A549 (cell line): ENCODE measurements around the gene PRLR. TPM values are rescaled to one million over a fixed set of nuclear protein-coding genes. Genes with fewer than 3 reads are reported as not detected.

ENCODE experiments used
- ATAC-seq, 2 experiments: fragments of 200-7000 bp in 1 of 2; fragments of >200 bp in 1 of 2; cut with Nextera tagmentation in 1 of 2; cut with Tn5 transposase in 1 of 2; 3 replicates each; pipeline versions ENCODE4 v1.8.0 to v1.9.1; 2018 to 2020; ENCODE audit warnings: mild to moderate bottlenecking in 1 of 2, moderate library complexity in 1 of 2
- CTCF ChIA-PET: fragments of 300-600 bp; sonication (Branson Sonifier 250); formaldehyde crosslinking; extraction: SDS; loops from one replicate; lab custom pipeline; 2021; ENCODE audit warnings: antibody characterized with exemption, inconsistent platforms; lab: Yijun Ruan, JAX
- POLR2A ChIA-PET: fragments of 350-600 bp; formaldehyde crosslinking; extraction: SDS; loops from one replicate; lab custom pipeline; 2021; ENCODE audit warnings: antibody characterized with exemption, inconsistent platforms; lab: Yijun Ruan, JAX
- DNase-seq, 2 experiments: peaks; one replicate each; pipeline versions ENCODE4 v3.0.0 to v3.0.0-alpha.2; 2011 to 2016; ENCODE audit warnings: low read depth in 1 of 2, low spot score in 1 of 2
- FAIRE-seq: peaks from 2 replicates; lab custom pipeline; 2011; peaks lifted over from hg19 to GRCh38; lab: Jason Lieb, UNC
- H3K27ac ChIP-seq, 2 experiments: fragments of >200 bp; sonication (Bioruptor Twin); formaldehyde crosslinking; 3 replicates each; pipeline ENCODE4 v1.5.1; 2016 to 2017
- H3K4me1 ChIP-seq: fragments of >200 bp; sonication (Bioruptor Twin); formaldehyde crosslinking; 3 replicates; pipeline ENCODE4 v1.6.1; 2016
- H3K4me2 ChIP-seq: fragments of >200 bp; sonication (Bioruptor Twin); formaldehyde crosslinking; 3 replicates; pipeline ENCODE4 v1.6.1; 2016
- H3K4me3 ChIP-seq: fragments of >200 bp; sonication (Bioruptor Twin); formaldehyde crosslinking; 3 replicates; pipeline ENCODE4 v1.5.1; 2016
- H3K9me3 ChIP-seq: fragments of >200 bp; sonication (Bioruptor Twin); formaldehyde crosslinking; 3 replicates; pipeline ENCODE4 v1.6.1; 2016
- BHLHE40 ChIP-seq: IDR thresholded peaks from 2 replicates; pipeline ENCODE4 v1.6.1; 2012; ENCODE audit warnings: low read depth, low read length, inconsistent platforms
- CEBPB ChIP-seq, 2 experiments: fragments of >200 bp in 1 of 2; sonication (Bioruptor Twin) in 1 of 2; formaldehyde crosslinking in 1 of 2; IDR thresholded peaks; 2 replicates each; pipeline ENCODE4 v1.6.1; 2012 to 2016
- EHMT2 ChIP-seq: fragments of 200-600 bp; sonication (generic); IDR thresholded peaks from 2 replicates; pipeline ENCODE4 v1.6.1; 2016; ENCODE audit warnings: antibody characterized with exemption, low read depth, mild to moderate bottlenecking, moderate library complexity
- FOSB ChIP-seq: fragments of 250-450 bp; sonication (Bioruptor Pico); IDR thresholded peaks from 2 replicates; pipeline ENCODE4 v1.5.0; 2020; ENCODE audit warnings: mild to moderate bottlenecking, moderate library complexity
- FOXS1 ChIP-seq: fragments of 250-450 bp; sonication (Bioruptor Pico); IDR thresholded peaks from 2 replicates; pipeline ENCODE4 v1.5.0; 2020; ENCODE audit warnings: mild to moderate bottlenecking, moderate library complexity
- GATA3 ChIP-seq: IDR thresholded peaks from 2 replicates; pipeline ENCODE4 v1.6.1; 2012; ENCODE audit warnings: borderline replicate concordance
- KDM5A ChIP-seq: fragments of 200-600 bp; sonication (generic); IDR thresholded peaks from 2 replicates; pipeline ENCODE4 v1.6.1; 2016; ENCODE audit warnings: antibody characterized with exemption, mild to moderate bottlenecking
- MAFK ChIP-seq: fragments of 450-650 bp; IDR thresholded peaks from 2 replicates; pipeline ENCODE4 v1.6.1; 2014; ENCODE audit not compliant: partially characterized antibody
- MYC ChIP-seq: IDR thresholded peaks from 2 replicates; pipeline ENCODE4 v1.6.1; 2012; ENCODE audit warnings: mild to moderate bottlenecking, inconsistent platforms, low read length, improper control_type of control experiment, borderline replicate concordance
- NR3C1 ChIP-seq: fragments of >200 bp; sonication (Bioruptor Twin); formaldehyde crosslinking; IDR thresholded peaks from 3 replicates; pipeline ENCODE4 v1.6.1; 2017
- POLR2A ChIP-seq: IDR thresholded peaks from 2 replicates; pipeline ENCODE4 v1.6.1; 2012; ENCODE audit warnings: mild to moderate bottlenecking, low read length
- POLR2AphosphoS2 ChIP-seq: conservative IDR thresholded peaks from 2 replicates; pipeline ENCODE4 v1.6.1; 2012; ENCODE audit warnings: low read length, improper control_type of control experiment, inconsistent platforms
- RARB ChIP-seq: fragments of 250-450 bp; sonication (Bioruptor Pico); IDR thresholded peaks from 2 replicates; pipeline ENCODE4 v1.8.0; 2021; ENCODE audit warnings: mild to moderate bottlenecking, moderate library complexity
- RCOR1 ChIP-seq: fragments of 150-350 bp; IDR thresholded peaks from 2 replicates; pipeline ENCODE4 v1.6.1; 2014; ENCODE audit warnings: antibody characterized with exemption, low read length, low read depth
- RFX5 ChIP-seq: fragments of 450-650 bp; IDR thresholded peaks from 2 replicates; pipeline ENCODE4 v1.7.1; 2014; ENCODE audit warnings: antibody characterized with exemption, mild to moderate bottlenecking, moderate library complexity
- RNF2 ChIP-seq: fragments of 200-600 bp; sonication (generic); IDR thresholded peaks from 2 replicates; pipeline ENCODE4 v1.6.1; 2016; ENCODE audit warnings: low read depth, mild to moderate bottlenecking, antibody characterized with exemption, moderate library complexity, borderline replicate concordance
- SMC3 ChIP-seq: fragments of >200 bp; sonication (Bioruptor Twin); formaldehyde crosslinking; IDR thresholded peaks from 3 replicates; pipeline ENCODE4 v1.6.1; 2018; ENCODE audit warnings: inconsistent platforms
- TFCP2L1 ChIP-seq: fragments of 250-450 bp; sonication (Bioruptor Pico); IDR thresholded peaks from 2 replicates; pipeline ENCODE4 v1.5.0; 2021; ENCODE audit warnings: mild to moderate bottlenecking
- ZFP36 ChIP-seq: fragments of 450-650 bp; IDR thresholded peaks from 2 replicates; pipeline ENCODE4 v1.6.1; 2014; ENCODE audit warnings: borderline replicate concordance; ENCODE audit not compliant: partially characterized antibody
- ZNF302 ChIP-seq: fragments of 250-450 bp; sonication (Bioruptor Pico); IDR thresholded peaks from 2 replicates; pipeline ENCODE4 v1.9.0; 2021; ENCODE audit warnings: inconsistent platforms, mild to moderate bottlenecking, moderate library complexity
- WGBS: methylation state at CpG from one replicate; pipeline ENCODE4 v1.1.6; 2017; ENCODE audit errors: missing lambda C conversion rate; 5-methylcytosine and 5-hydroxymethylcytosine counted together
- polyA plus RNA-seq, 4 experiments: library from polyadenylated mRNA; depleted of rRNA in 3 of 4; stranded (reverse); fragments of >200 nt; fragmentation: RNase III in 1 of 4; extraction: RNeasy Plus Mini Kit Qiagen cat#74134 plus additional on column Dnase treatment in 1 of 4; gene quantifications; 2 replicates in 3 of 4; 3 replicates in 1 of 4; pipeline ENCODE4 v1.2.3, GENCODE V29; 2011 to 2017
- TF ChIP-seq, protein P1 (sequence below): fragments of 150-350 bp; IDR thresholded peaks from 2 replicates; pipeline ENCODE4 v1.6.1; 2014; ENCODE audit warnings: low read depth, mild to moderate bottlenecking, low read length
- TF ChIP-seq, protein P2 (sequence below): fragments of >200 bp; sonication (Bioruptor Twin); formaldehyde crosslinking; IDR thresholded peaks from 3 replicates; pipeline ENCODE4 v1.5.1; 2016
- TF ChIP-seq, protein P3 (sequence below): IDR thresholded peaks from 2 replicates; pipeline ENCODE4 v1.6.1; 2012; ENCODE audit warnings: low read depth, borderline replicate concordance
- TF ChIP-seq, protein P4 (sequence below): IDR thresholded peaks from 2 replicates; pipeline ENCODE4 v1.6.1; 2012

The PRLR gene
- polyA plus RNA-seq, 2 of the 4 experiments (the other 2 are of a cell fraction) = 0.09 TPM; not detected in 1

DNA sequence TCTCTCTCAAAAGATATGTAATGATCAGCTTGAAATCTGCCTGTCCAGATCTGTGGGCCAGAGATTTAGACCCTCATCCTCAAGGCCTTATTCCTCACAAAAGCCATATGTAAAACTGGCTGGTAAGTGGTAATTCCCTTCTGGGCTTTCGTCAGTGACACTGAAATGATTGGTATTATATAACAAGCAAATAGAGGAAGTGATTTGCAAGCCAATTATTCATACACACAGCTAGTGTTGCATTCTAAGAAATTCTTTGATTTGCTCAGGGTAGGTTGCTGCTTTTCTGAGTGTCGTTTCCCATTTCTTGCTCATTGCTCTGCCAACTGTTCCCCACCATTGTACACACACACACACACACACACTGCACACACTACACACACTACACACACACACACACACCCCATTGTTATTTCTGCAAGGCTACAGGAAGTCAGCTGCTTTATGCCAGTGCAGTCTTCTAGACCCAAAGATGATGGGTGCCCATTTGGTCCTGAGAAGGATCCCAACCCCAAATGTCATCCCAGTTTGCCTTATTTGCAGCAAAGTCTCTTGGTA is 76.8 kb downstream of the PRLR start:
- no peak for ATAC-seq
- ChIA-PET CTCF (interaction anchor here (0.6 kb wide), 1 partner anchor 810 kb away, joined by 3 read pairs; no protein-coding TSS in a partner anchor), POLR2A (no interaction called here)
- Histone ChIP-seq H3K4me2 (no peak overlapping the region), H3K4me1 (no peaks in the 10 kb centered on the region), H3K4me3 (no peak overlapping the region), H3K27ac (no peak overlapping the region), H3K9me3 (no peaks in the 10 kb centered on the region)
- TF ChIP-seq FOSB (CRISPR knock-in tag) = no peak
- no peak for TF ChIP-seq ZNF302 (CRISPR knock-in tag)
- no peak for TF ChIP-seq KDM5A
- TF ChIP-seq ZFP36 = no peak
- TF ChIP-seq GATA3 = no peak
- TF ChIP-seq MYC = no peak
- TF ChIP-seq POLR2A = no peak
- TF ChIP-seq, protein P1, sequence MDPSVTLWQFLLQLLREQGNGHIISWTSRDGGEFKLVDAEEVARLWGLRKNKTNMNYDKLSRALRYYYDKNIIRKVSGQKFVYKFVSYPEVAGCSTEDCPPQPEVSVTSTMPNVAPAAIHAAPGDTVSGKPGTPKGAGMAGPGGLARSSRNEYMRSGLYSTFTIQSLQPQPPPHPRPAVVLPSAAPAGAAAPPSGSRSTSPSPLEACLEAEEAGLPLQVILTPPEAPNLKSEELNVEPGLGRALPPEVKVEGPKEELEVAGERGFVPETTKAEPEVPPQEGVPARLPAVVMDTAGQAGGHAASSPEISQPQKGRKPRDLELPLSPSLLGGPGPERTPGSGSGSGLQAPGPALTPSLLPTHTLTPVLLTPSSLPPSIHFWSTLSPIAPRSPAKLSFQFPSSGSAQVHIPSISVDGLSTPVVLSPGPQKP = no peak
- no peak for TF ChIP-seq RFX5
- no peak for TF ChIP-seq TFCP2L1 (CRISPR knock-in tag)
- TF ChIP-seq RNF2 = no peak
- DNase-seq = no peak
- WGBS = 2% methylated on average over 2 of the region's 2 CpGs
- no peak for FAIRE-seq

DNA sequence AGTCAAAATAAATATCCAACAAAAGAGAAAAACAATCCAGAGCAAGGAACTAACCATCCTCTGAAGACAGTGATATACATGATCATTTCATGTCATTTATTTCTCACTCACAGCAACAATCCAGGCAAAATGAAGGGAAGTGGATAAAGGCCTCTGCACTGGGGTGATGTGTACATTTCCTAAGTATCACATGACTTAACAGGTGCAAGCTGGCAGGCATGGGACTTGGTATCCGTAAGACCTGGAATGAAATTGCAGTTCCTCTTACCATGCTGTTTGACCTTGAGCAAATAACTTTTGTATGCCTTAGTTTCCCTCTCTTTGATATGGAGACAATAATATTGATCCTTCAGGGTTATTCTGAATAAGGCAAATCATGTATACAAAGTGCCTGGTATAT is 77.6 kb downstream of the PRLR start:
- no peak for TF ChIP-seq GATA3
- no peak for TF ChIP-seq RNF2
- TF ChIP-seq, protein P2, sequence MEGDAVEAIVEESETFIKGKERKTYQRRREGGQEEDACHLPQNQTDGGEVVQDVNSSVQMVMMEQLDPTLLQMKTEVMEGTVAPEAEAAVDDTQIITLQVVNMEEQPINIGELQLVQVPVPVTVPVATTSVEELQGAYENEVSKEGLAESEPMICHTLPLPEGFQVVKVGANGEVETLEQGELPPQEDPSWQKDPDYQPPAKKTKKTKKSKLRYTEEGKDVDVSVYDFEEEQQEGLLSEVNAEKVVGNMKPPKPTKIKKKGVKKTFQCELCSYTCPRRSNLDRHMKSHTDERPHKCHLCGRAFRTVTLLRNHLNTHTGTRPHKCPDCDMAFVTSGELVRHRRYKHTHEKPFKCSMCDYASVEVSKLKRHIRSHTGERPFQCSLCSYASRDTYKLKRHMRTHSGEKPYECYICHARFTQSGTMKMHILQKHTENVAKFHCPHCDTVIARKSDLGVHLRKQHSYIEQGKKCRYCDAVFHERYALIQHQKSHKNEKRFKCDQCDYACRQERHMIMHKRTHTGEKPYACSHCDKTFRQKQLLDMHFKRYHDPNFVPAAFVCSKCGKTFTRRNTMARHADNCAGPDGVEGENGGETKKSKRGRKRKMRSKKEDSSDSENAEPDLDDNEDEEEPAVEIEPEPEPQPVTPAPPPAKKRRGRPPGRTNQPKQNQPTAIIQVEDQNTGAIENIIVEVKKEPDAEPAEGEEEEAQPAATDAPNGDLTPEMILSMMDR = no peak
- no peak for TF ChIP-seq RARB
- no peak for TF ChIP-seq NR3C1
- no peak for TF ChIP-seq ZNF302 (CRISPR knock-in tag)
- TF ChIP-seq, protein P3, sequence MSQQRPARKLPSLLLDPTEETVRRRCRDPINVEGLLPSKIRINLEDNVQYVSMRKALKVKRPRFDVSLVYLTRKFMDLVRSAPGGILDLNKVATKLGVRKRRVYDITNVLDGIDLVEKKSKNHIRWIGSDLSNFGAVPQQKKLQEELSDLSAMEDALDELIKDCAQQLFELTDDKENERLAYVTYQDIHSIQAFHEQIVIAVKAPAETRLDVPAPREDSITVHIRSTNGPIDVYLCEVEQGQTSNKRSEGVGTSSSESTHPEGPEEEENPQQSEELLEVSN = no peak
- TF ChIP-seq FOXS1 = no peak
- TF ChIP-seq, protein P4, sequence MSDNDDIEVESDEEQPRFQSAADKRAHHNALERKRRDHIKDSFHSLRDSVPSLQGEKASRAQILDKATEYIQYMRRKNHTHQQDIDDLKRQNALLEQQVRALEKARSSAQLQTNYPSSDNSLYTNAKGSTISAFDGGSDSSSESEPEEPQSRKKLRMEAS = no peak
- no peak for TF ChIP-seq BHLHE40
- TF ChIP-seq EHMT2 = no peak
- TF ChIP-seq SMC3 = no peak
- TF ChIP-seq MAFK = no peak
- no peak for TF ChIP-seq RCOR1
- TF ChIP-seq TFCP2L1 (CRISPR knock-in tag) = no peak
- no peak for TF ChIP-seq POLR2AphosphoS2
- TF ChIP-seq CEBPB (IDR thresholded peaks at IDR 0.05) = no peak
- TF ChIP-seq MYC = no peak
- H3K9me3 ChIP-seq = no peaks in the 10 kb centered on the region
- ChIA-PET POLR2A (no interaction called here), CTCF (no interaction called here)
- ATAC-seq (no peak), FAIRE-seq (no peak), DNase-seq (no peak)
- H3K4me1 ChIP-seq = no peaks in the 10 kb centered on the region
- H3K4me2 ChIP-seq = no peak overlapping the region
- H3K27ac ChIP-seq = no peak overlapping the region
- 72% methylated on average over 1 of the region's 1 CpG for WGBS
- H3K4me3 ChIP-seq = no peak overlapping the region
